ENCODE results near the gene YIF1A. TPM values are rescaled to one million over a fixed set of nuclear protein-coding genes. Genes with fewer than 3 reads are reported as not detected.
A peak's percentile ranks its signal among the peaks of the same experiment; 100 is the strongest.

YIF1A gene, protein sequence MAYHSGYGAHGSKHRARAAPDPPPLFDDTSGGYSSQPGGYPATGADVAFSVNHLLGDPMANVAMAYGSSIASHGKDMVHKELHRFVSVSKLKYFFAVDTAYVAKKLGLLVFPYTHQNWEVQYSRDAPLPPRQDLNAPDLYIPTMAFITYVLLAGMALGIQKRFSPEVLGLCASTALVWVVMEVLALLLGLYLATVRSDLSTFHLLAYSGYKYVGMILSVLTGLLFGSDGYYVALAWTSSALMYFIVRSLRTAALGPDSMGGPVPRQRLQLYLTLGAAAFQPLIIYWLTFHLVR
- total RNA-seq = 106 and 152 TPM in 2 replicates

DNA sequence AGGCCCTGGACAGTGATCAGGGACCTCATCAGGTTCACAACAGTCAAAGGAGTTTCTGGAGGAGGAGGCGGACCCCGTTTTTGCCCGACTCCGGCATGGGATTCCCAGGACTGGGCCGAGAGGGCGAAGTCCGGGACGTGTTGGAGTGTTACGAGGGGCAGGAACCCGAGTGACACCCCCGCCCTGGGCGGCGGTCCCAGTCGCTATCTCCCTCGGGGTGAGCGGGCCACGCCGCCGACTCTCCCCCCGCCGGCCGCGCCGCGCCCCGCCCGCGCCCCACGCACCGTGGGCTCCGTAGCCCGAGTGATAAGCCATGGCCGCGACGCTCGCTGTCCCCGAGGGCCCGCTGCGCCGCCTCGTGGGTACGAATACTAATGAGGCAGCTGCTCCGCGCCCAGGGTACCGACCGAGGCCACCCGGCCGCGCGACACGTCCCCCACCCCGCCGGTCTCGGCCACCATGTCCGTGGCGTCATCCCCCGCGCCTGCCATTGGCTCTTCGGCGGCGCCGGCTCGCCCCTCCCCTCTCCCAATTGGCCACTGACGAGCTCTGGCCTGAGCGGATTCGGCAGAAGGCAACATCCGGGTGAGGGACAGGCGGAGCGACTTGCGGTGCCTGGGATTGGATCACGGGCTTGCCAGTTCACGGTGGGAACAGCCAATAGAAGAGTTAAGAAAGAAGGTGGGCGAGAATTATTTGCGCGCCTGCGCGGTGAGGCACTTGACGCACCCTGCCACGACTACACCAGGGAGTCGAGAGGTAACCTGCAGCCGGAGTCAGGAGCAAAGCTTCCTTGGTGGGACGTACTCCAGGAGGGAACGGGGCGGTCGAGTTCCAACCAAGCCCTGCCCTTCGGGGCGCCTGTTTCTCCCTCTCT lies at the start of gene YIF1A:
YIF1A (minus strand) TSS at position 473 of the 877 bp plus-strand sequence; CDS start at position 315, 158 bp downstream.
- peak; percentile 93 for DNase-seq (ENCODE audit: low read depth)
- H3K4me3 ChIP-seq (ENCODE audit: low read depth, low read length) = peak within 1 kb of the TSS; percentile 94
- TF ChIP-seq, protein P1, sequence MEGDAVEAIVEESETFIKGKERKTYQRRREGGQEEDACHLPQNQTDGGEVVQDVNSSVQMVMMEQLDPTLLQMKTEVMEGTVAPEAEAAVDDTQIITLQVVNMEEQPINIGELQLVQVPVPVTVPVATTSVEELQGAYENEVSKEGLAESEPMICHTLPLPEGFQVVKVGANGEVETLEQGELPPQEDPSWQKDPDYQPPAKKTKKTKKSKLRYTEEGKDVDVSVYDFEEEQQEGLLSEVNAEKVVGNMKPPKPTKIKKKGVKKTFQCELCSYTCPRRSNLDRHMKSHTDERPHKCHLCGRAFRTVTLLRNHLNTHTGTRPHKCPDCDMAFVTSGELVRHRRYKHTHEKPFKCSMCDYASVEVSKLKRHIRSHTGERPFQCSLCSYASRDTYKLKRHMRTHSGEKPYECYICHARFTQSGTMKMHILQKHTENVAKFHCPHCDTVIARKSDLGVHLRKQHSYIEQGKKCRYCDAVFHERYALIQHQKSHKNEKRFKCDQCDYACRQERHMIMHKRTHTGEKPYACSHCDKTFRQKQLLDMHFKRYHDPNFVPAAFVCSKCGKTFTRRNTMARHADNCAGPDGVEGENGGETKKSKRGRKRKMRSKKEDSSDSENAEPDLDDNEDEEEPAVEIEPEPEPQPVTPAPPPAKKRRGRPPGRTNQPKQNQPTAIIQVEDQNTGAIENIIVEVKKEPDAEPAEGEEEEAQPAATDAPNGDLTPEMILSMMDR (conservative IDR thresholded peaks at IDR 0.05; ENCODE audit: low read depth, low read length) = no peak

DNA sequence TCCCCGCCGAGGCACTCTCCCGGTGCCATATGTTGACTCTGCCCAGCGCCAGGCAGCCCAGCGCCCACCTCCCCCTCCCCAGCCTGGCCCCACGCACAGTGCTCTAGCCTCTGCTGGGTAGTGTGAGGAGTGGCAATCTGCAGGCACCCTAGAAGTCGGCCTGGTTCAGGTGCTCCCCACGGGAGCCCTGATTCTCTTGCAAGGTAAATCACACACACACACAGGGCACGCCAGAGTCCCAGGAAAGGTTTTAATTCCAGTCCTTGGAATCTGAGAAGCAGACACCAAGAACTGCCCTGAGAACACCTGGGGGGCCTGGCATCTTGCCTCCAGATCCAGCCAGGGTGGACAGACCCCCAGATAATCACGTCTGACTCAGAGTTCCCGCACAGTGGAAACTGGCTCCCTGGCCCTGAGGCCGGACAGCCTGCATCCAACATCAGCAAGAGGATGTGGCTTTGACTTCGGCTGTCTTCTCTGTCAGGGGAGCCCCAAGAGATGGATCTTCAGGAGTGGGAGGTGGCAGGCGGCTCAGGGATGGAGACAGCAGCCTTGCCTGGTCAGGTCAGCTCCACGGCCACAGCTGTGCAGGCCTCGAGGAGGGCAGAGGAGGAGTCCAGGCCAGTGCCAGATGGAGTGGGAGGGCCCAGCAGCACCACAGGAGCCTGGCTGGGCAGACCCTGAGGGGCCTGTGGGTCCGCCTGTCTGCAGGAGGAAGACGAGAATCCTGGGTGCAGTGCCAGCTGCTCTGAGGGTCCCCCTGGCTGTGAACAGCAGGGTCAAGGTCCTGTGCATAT lies 48.4 kb upstream of the YIF1A start:
- DNase-seq (ENCODE audit: low read depth) = no peak

DNA sequence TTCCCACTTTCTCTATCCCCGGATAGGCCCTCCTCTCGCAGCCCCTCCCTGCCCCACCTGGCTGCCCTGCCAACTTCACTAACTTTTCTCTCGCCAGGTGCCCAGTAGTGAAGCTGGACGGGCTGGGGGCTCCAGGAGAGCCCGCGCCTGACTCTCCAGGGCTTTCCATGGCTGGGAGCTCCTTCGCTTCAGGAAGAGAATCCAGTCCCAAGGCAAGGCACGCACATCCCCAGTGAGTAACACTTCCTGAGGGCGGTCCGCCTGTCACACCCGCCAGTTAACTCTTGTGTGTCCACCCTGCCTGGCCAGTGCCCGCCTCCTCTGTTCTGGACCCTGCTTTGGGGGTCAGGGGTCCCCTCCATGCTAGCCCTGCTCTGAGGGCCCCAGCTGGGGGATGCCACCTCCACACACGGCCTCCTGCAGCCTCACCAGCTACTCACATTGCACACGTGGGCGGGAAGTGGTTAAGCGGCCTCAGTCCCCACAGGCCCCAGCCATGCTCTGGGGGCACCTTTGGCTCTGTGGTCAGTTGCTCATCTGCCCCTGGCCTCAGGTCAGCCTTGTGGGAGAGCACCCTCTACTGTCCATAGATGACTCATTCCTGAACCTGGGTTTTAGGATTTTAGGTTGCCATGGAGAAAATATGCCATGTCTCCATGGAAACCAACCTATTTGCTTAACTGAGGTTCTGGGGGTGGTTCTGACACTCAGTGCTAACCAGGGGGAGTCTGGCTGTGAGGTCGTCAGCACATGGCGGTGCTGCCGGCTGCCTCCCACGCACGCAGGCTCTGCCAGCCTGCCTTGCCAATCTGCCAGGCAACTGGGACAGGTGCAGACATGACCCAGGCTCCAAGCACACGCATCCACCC lies 47.5 kb upstream of the YIF1A start, which contains the start of gene RIN1:
RIN1 (minus strand) TSS at position 201 of the 869 bp plus-strand sequence; CDS start at position 169, 32 bp downstream.
- peak; percentile 66 for DNase-seq (ENCODE audit: low read depth)
- peak within 1 kb of the TSS; percentile 96 for H3K4me3 ChIP-seq (ENCODE audit: low read depth, low read length)
- TF ChIP-seq, protein P1 (conservative IDR thresholded peaks at IDR 0.05; ENCODE audit: low read depth, low read length) = peak; percentile 48

More for the DNA sequence above, 48.4 kb upstream of the YIF1A start:
- TF ChIP-seq, protein P1 (conservative IDR thresholded peaks at IDR 0.05; ENCODE audit: low read depth, low read length) = no peak
- H3K4me3 ChIP-seq (ENCODE audit: low read depth, low read length) = no peak overlapping the region

DNA sequence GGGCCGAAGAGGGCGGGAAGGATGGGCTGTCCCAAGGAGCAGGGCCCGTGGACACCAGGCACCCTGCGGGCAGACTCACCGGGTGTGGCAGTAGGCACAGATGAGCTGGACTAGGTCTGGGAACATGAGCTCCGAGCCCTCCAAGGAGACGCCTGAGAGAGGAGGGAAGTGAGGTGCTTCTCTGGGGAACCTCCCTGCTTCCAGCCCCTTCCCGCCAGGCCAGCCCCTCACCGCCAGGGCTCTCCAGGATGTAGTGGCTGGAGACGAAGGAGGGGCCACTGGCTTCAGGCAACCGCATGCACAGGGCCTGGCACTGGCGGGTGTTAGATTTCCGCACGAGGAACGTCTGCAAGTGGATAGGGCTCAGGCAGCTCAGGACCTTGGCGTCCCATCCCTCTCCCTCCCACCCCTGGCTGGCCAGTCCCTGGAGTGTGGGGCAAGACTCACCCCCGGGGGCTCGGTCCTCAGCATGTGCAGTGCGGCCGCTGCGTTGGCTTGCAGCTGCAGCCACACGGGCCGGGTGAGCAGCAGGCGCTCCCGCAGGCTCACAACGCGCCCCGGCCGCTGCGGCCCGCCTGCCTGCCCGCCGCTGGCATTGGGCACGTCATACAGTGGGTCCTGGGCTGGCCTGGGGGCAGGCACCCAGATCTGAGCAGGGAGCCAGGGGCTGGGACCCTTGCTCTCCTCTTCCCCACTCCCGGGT lies 46.7 kb upstream of the YIF1A start:
- H3K4me3 ChIP-seq (ENCODE audit: low read depth, low read length) = peak overlapping the region; percentile 96
- no peak for DNase-seq (ENCODE audit: low read depth)

DNA sequence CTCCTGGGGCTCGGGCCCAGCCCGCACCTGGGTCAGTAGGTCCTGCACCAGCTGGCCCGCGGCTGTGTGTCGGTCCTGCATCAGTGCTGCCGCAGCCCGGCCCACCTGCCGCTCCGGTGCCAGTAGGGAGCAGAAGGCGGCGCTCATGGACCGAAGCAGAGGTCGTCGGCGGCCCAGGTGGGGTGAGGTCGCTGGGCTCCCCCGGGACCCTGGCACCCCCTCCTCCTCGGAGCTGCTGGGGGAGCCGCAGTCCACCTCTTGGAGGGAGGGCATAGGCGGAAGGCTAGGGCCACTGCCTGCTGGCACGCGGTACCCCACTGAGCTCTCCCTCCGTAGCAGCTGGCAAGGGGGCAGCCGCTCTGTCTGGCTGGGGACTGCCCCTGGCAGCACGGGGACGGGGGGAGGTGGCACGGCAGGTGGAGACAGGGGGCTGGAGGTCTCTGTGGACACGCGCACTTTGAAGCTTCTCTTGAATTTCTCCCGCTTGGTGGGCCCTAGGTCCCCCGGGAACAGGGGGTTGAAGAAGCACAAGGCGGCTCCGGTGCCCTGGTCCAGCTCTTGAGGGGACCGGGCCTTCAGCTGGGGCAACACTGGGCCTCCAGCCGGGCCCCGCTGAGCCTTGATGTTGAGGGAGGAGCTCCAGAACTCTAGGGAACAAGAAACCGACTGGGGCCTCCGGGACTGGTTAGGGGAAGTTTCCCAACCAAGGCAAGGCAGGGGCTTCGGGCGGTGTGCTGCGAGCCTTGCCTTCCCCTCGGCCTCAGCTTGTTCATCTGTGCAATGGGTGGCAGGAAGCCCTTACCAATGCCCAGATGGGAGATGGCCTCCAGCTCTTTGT lies 45.9 kb upstream of the YIF1A start:
- no peak for DNase-seq (ENCODE audit: low read depth)
- H3K4me3 ChIP-seq (ENCODE audit: low read depth, low read length) = peak overlapping the region; percentile 96
- TF ChIP-seq, protein P1 (conservative IDR thresholded peaks at IDR 0.05; ENCODE audit: low read depth, low read length) = no peak

More for the DNA sequence above, 46.7 kb upstream of the YIF1A start:
- TF ChIP-seq, protein P1 (conservative IDR thresholded peaks at IDR 0.05; ENCODE audit: low read depth, low read length) = no peak
